IMR-90 (cell line): Measurements from ENCODE around the gene DPF3. TPM values are rescaled to one million over a fixed set of nuclear protein-coding genes. Genes with fewer than 3 reads are reported as not detected.

Experiments
- ATAC-seq: fragments of 200-7000 bp; cut with Tn5 transposase; 2 replicates; pipeline ENCODE4 v1.9.1; 2020; ENCODE audit warnings: low read depth, mild to moderate bottlenecking, moderate library complexity
- BruUV-seq: library from RNA; stranded (reverse); fragments of 400-500 nt; replicated peaks from 2 replicates; lab custom pipeline; 2021; lab: Mats Ljungman, UMichigan
- CTCF ChIA-PET: fragments of 300-600 bp; formaldehyde crosslinking; extraction: SDS; loops from one replicate; lab custom pipeline; 2021; ENCODE audit warnings: antibody characterized with exemption; lab: Yijun Ruan, JAX
- POLR2A ChIA-PET: fragments of 300-600 bp; sonication (Branson Sonifier 250); formaldehyde crosslinking; loops from one replicate; lab custom pipeline; 2022; ENCODE audit warnings: antibody characterized with exemption; ENCODE audit not compliant: unreplicated experiment; lab: Charles Lee
- DNase-seq: peaks from one replicate; pipeline ENCODE4 v3.0.0; 2013
- H2AFZ ChIP-seq: replicated peaks from 2 replicates; pipeline ENCODE3; 2013; ENCODE audit warnings: low read length, mild to moderate bottlenecking; ENCODE audit not compliant: poor library complexity
- H2AK5ac ChIP-seq: 2 replicates; pipeline ENCODE4 v1.6.1; 2013; ENCODE audit warnings: low read depth, low read length, inconsistent platforms
- H2AK9ac ChIP-seq: replicated peaks from 2 replicates; pipeline ENCODE3; 2013; ENCODE audit warnings: mild to moderate bottlenecking, low read depth, low read length, moderate library complexity; ENCODE audit not compliant: poor library complexity
- H2BK120ac ChIP-seq: 2 replicates; pipeline ENCODE4 v1.6.1; 2013; ENCODE audit warnings: low read depth, low read length, inconsistent platforms
- H2BK15ac ChIP-seq: 3 replicates; pipeline ENCODE4 v1.6.1; 2013; ENCODE audit warnings: low read depth, low read length, inconsistent platforms
- H2BK20ac ChIP-seq: 2 replicates; pipeline ENCODE4 v1.6.1; 2013; ENCODE audit warnings: low read depth, mild to moderate bottlenecking, inconsistent platforms, low read length, moderate library complexity
- H2BK5ac ChIP-seq: 2 replicates; pipeline ENCODE4 v1.6.1; 2013; ENCODE audit warnings: mild to moderate bottlenecking, low read depth, low read length, inconsistent platforms; ENCODE audit not compliant: poor library complexity, severe bottlenecking
- H3K14ac ChIP-seq: replicated peaks from 2 replicates; pipeline ENCODE4 v1.6.1; 2013; ENCODE audit warnings: low read depth, low read length, inconsistent platforms
- H3K18ac ChIP-seq: 2 replicates; pipeline ENCODE4 v1.6.1; 2013; ENCODE audit warnings: low read depth, low read length, control low read depth
- H3K23ac ChIP-seq: 2 replicates; pipeline ENCODE4 v1.6.1; 2013; ENCODE audit warnings: low read depth, low read length, inconsistent platforms
- H3K27ac ChIP-seq: 2 replicates; pipeline ENCODE4 v1.5.1; 2013; ENCODE audit warnings: mild to moderate bottlenecking, control low read depth, low read length; ENCODE audit not compliant: insufficient read depth
- H3K27me3 ChIP-seq: 2 replicates; pipeline ENCODE4 v1.6.1; 2013; ENCODE audit warnings: low read length; ENCODE audit not compliant: control insufficient read depth, insufficient read depth
- H3K36me3 ChIP-seq: 2 replicates; pipeline ENCODE4 v1.6.1; 2013; ENCODE audit warnings: low read length, mixed read lengths; ENCODE audit not compliant: control insufficient read depth, insufficient read depth
- H3K4ac ChIP-seq: 2 replicates; pipeline ENCODE4 v1.6.1; 2013; ENCODE audit warnings: low read depth, low read length, inconsistent platforms
- H3K4me1 ChIP-seq: 2 replicates; pipeline ENCODE4 v1.6.1; 2013; ENCODE audit warnings: low read length, mixed read lengths; ENCODE audit not compliant: control insufficient read depth, insufficient read depth
- H3K4me2 ChIP-seq: 2 replicates; pipeline ENCODE4 v1.6.1; 2013; ENCODE audit warnings: low read depth, mild to moderate bottlenecking, control low read depth, low read length, moderate library complexity
- H3K4me3 ChIP-seq: 2 replicates; pipeline ENCODE4 v1.5.1; 2013; ENCODE audit warnings: low read depth, mild to moderate bottlenecking, control low read depth, low read length, moderate library complexity; ENCODE audit not compliant: insufficient read depth
- H3K56ac ChIP-seq: 2 replicates; pipeline ENCODE4 v1.6.1; 2013; ENCODE audit warnings: low read length, inconsistent platforms; ENCODE audit not compliant: insufficient read depth; ENCODE audit errors: extremely low read depth
- H3K79me1 ChIP-seq, 2 experiments: 2 replicates each; pipeline ENCODE4 v1.6.1; 2013; ENCODE audit warnings: low read length in 2 of 2, inconsistent platforms in 1 of 2, low read depth in 1 of 2
- H3K9ac ChIP-seq: 2 replicates; pipeline ENCODE4 v1.6.1; 2013; ENCODE audit warnings: low read depth, low read length, control low read depth
- H3K9me1 ChIP-seq: 2 replicates; pipeline ENCODE4 v1.6.1; 2013; ENCODE audit warnings: low read length, inconsistent platforms; ENCODE audit not compliant: insufficient read depth
- H3K9me3 ChIP-seq: 2 replicates; pipeline ENCODE4 v1.6.1; 2013; ENCODE audit warnings: low read length; ENCODE audit not compliant: control insufficient read depth, insufficient read depth
- H4K20me1 ChIP-seq: 2 replicates; pipeline ENCODE4 v1.6.1; 2013; ENCODE audit warnings: low read length, inconsistent platforms; ENCODE audit not compliant: insufficient read depth
- H4K5ac ChIP-seq: 2 replicates; pipeline ENCODE4 v1.6.1; 2013; ENCODE audit warnings: mild to moderate bottlenecking, low read depth, low read length, control low read depth
- H4K8ac ChIP-seq, 2 experiments: 2 replicates each; pipeline ENCODE4 v1.6.1; 2013; ENCODE audit warnings: low read depth in 2 of 2, low read length in 2 of 2, control low read depth in 1 of 2, inconsistent platforms in 1 of 2
- H4K91ac ChIP-seq: 2 replicates; pipeline ENCODE4 v1.6.1; 2013; ENCODE audit warnings: low read depth, low read length, inconsistent platforms; ENCODE audit not compliant: insufficient read depth
- BHLHE40 ChIP-seq: fragments of 150-350 bp; IDR thresholded peaks from 2 replicates; pipeline ENCODE4 v1.6.1; 2016; ENCODE audit warnings: mild to moderate bottlenecking, low read depth, low read length
- FOS ChIP-seq: fragments of 150-350 bp; IDR thresholded peaks from 2 replicates; pipeline ENCODE4 v1.6.1; 2016; ENCODE audit warnings: low read depth, low read length
- WGBS, 2 experiments: methylation state at CpG; one replicate each; pipeline versions ENCODE4 v1.1.5 to v1.1.7; 2013; ENCODE audit warnings: missing lambda C conversion rate in 2 of 2; ENCODE audit not compliant: insufficient read length in 1 of 2; ENCODE audit errors: extremely low coverage in 2 of 2; 5-methylcytosine and 5-hydroxymethylcytosine counted together
- dilution Hi-C: fragments of 300-500 bp; cut with HindIII; formaldehyde crosslinking; loops from one replicate; pipeline ENCODE4 v1.14.3; 2018; ENCODE audit warnings: low sequenced_read_pairs; ENCODE audit not compliant: unreplicated experiment
- in situ Hi-C: fragments of 300-500 bp; cut with MboI; formaldehyde crosslinking; loops from 3 replicates; pipeline ENCODE4 v1.14.3; 2019; ENCODE audit warnings: low sequenced_read_pairs, inconsistent platforms, mixed read lengths
- intact Hi-C: fragments of 100-400 bp; cut with micrococcal nuclease; formaldehyde crosslinking; loops from 2 replicates; pipeline ENCODE4 v1.10.0; 2022
- polyA plus RNA-seq, 3 experiments: library from polyadenylated mRNA; depleted of rRNA; stranded (reverse); fragments of >200 nt; gene quantifications; 2 replicates each; pipeline ENCODE4 v1.2.3, GENCODE V29; 2012; ENCODE audit warnings: low replicate concordance in 1 of 3
- total RNA-seq: library from RNA; depleted of rRNA; stranded (reverse); fragments of >200 nt; gene quantifications from 2 replicates; pipeline ENCODE4 v1.2.3, GENCODE V29; 2012

DPF3 gene
- total and polyA plus RNA-seq, 2 of the 4 experiments (the other 2 are of a cell fraction), result 30.5 to 32.8 TPM

- H3K18ac ChIP-seq, result peak overlapping the region; percentile 96; the same call in 1 of the 2 replicates
- in situ Hi-C loops (no loop called here), intact Hi-C loops (loop anchor here (5.0 kb wide), 2 partner anchors 149 to 241 kb away; no protein-coding TSS in a partner anchor), dilution Hi-C loops (no loop called here)
- H3K9me1 ChIP-seq, result peaks cover 21% of the 10 kb centered on the region
- H3K27ac ChIP-seq, result peak overlapping the region; percentile 28; the same call in 1 of the 2 replicates
- no TSS peak for BruUV-seq
- peak; percentile 43 for ATAC-seq
- TF ChIP-seq FOS (peak; percentile 30; the same call in 1 of the 2 replicates), BHLHE40 (no peak)
- POLR2A ChIA-PET, result no interaction called here
- no peaks in the 10 kb centered on the region for H3K9me3 ChIP-seq
- peak overlapping the region; percentile 86 for H2AK5ac ChIP-seq
- H3K4me3 ChIP-seq, result no peak overlapping the region
- H3K36me3 ChIP-seq, result peaks cover 11% of the 10 kb centered on the region
- H4K91ac ChIP-seq, result peak overlapping the region; percentile 91
- no peak overlapping the region; the same call in 1 of the 2 replicates for H3K4me2 ChIP-seq
- peak overlapping the region; percentile 99 for H2BK120ac ChIP-seq
- CTCF ChIA-PET, result no interaction called here
- no peak overlapping the region for H2AK9ac ChIP-seq
- H3K14ac ChIP-seq, result peak overlapping the region; percentile 92; the same call in 1 of the 2 replicates
- peak overlapping the region; percentile 99 for H3K4ac ChIP-seq
- peaks cover 23% of the 10 kb centered on the region for H3K4me1 ChIP-seq
- peak overlapping the region; percentile 89; the same call in 1 of the 2 replicates for H3K56ac ChIP-seq
- H2BK15ac ChIP-seq, result peak overlapping the region; percentile 60
- H3K27me3 ChIP-seq, result no peaks in the 10 kb centered on the region
- peak overlapping the region; percentile 76; the same call in 1 of the 2 replicates for H3K23ac ChIP-seq
- H2AFZ ChIP-seq, result no peak overlapping the region
- peak overlapping the region; percentile 80; the same call in 1 of the 2 replicates for H4K5ac ChIP-seq
- H2BK5ac ChIP-seq, result peak overlapping the region; percentile 100
- DNase-seq, result peak; percentile 89
- no peaks in the 10 kb centered on the region for H4K20me1 ChIP-seq
- H4K8ac ChIP-seq, result peak overlapping the region; percentile 14 to 98
- no peak overlapping the region; the same call in 1 of the 2 replicates for H3K9ac ChIP-seq
- WGBS, 2 experiments, result no CpG with 5 or more reads among the region's 1 CpG
- peaks cover 17 to 32% of the 10 kb centered on the region in 2 experiments for H3K79me1 ChIP-seq
- H2BK20ac ChIP-seq, result peak overlapping the region; percentile 100
Measured at GRCh38 chr14:72666610-72667009, 227.3 kb downstream of the DPF3 start.
